HUES64 (cell line): ENCODE measurements around the gene JPH4. TPM values are rescaled to one million over a fixed set of nuclear protein-coding genes. Genes with fewer than 3 reads are reported as not detected.

Experiments used
- H3K27ac ChIP-seq: 2 replicates; pipeline ENCODE4 v1.7.0; 2013; ENCODE audit warnings: low read depth, low read length, inconsistent platforms
- H3K27me3 ChIP-seq: 2 replicates; pipeline ENCODE4 v1.6.1; 2013; ENCODE audit warnings: mild to moderate bottlenecking, low read length; ENCODE audit not compliant: insufficient read depth
- H3K36me3 ChIP-seq: 2 replicates; pipeline ENCODE4 v1.6.1; 2013; ENCODE audit warnings: mild to moderate bottlenecking, low read length; ENCODE audit not compliant: insufficient read depth
- H3K4me1 ChIP-seq: 2 replicates; pipeline ENCODE4 v1.6.1; 2013; ENCODE audit warnings: mild to moderate bottlenecking, low read length, moderate library complexity; ENCODE audit not compliant: insufficient read depth
- H3K4me3 ChIP-seq: 2 replicates; pipeline ENCODE4 v1.5.1; 2013; ENCODE audit warnings: mild to moderate bottlenecking, low read length, moderate library complexity
- H3K9ac ChIP-seq: 2 replicates; pipeline ENCODE4 v1.6.1; 2013; ENCODE audit warnings: mild to moderate bottlenecking, low read depth, low read length
- H3K9me3 ChIP-seq: 2 replicates; pipeline ENCODE4 v1.6.1; 2013; ENCODE audit warnings: low read depth, low read length; ENCODE audit not compliant: insufficient read depth
- WGBS: fragments of 150-250, 120-280 bp; methylation state at CpG from one replicate; pipeline ENCODE4 v1.1.7; 2013; ENCODE audit warnings: missing lambda C conversion rate; 5-methylcytosine and 5-hydroxymethylcytosine counted together
- polyA plus RNA-seq, 2 experiments: library from polyadenylated mRNA; stranded (reverse); fragments of 50-300 nt; gene quantifications; one replicate each; pipeline ENCODE4 v1.2.3, GENCODE V29; 2013

Gene JPH4
- polyA plus RNA-seq (2013, experiment 1 of 2), result 13.9 TPM
- 17.3 TPM for polyA plus RNA-seq (2013, experiment 2 of 2)

GRCh38 chr14:23578560-23579310 is at the start of gene JPH4:
Gene JPH4 (minus strand): TSS chr14:23578790. CDS start chr14:23577453, 1,337 bp downstream.
- WGBS, result 11% methylated on average over 18 of the region's 18 CpGs
- H3K9ac ChIP-seq, result no peak within 1 kb of the TSS

GRCh38 chr14:23627961-23628360 is 49.4 kb upstream of the JPH4 start:
- peaks cover 40% of the 10 kb centered on the region for H3K9me3 ChIP-seq
- peaks cover 3% of the 10 kb centered on the region; the same call in 1 of the 2 replicates for H3K4me1 ChIP-seq
- WGBS, result 85% methylated on average over 6 of the region's 6 CpGs
- no peak overlapping the region for H3K9ac ChIP-seq
- no peak overlapping the region for H3K4me3 ChIP-seq
- H3K36me3 ChIP-seq, result no peaks in the 10 kb centered on the region
- H3K27me3 ChIP-seq, result no peaks in the 10 kb centered on the region
- H3K27ac ChIP-seq, result no peak overlapping the region

More at GRCh38 chr14:23578560-23579310, at the start of gene JPH4:
- peak within 1 kb of the TSS; percentile 60 for H3K4me3 ChIP-seq
- no peaks in the 10 kb centered on the region for H3K36me3 ChIP-seq
- no peaks in the 10 kb centered on the region for H3K9me3 ChIP-seq
- peaks cover 51% of the 10 kb centered on the region for H3K27me3 ChIP-seq
- H3K27ac ChIP-seq, result no peak within 1 kb of the TSS
- H3K4me1 ChIP-seq, result peaks cover 2% of the 10 kb centered on the region; the same call in 1 of the 2 replicates

- Histone ChIP-seq H3K9me3 (peaks cover 48% of the 10 kb centered on the region), H3K9ac (no peak overlapping the region), H3K4me1 (no peaks in the 10 kb centered on the region), H3K27ac (no peak overlapping the region), H3K27me3 (no peaks in the 10 kb centered on the region), H3K4me3 (no peak overlapping the region), H3K36me3 (no peaks in the 10 kb centered on the region)
Observed at GRCh38 chr14:23626946-23627345, 48.4 kb upstream of the JPH4 start.

- no peak overlapping the region for H3K9ac ChIP-seq
- H3K27ac ChIP-seq, result no peak overlapping the region
- no peaks in the 10 kb centered on the region for H3K4me1 ChIP-seq
- H3K9me3 ChIP-seq, result peaks cover 55% of the 10 kb centered on the region
- 91% methylated on average over 3 of the region's 3 CpGs for WGBS
- H3K36me3 ChIP-seq, result no peaks in the 10 kb centered on the region
- no peaks in the 10 kb centered on the region for H3K27me3 ChIP-seq
- H3K4me3 ChIP-seq, result no peak overlapping the region
Observed at GRCh38 chr14:23624830-23625404, 46.3 kb upstream of the JPH4 start.

- H3K4me1 ChIP-seq, result no peaks in the 10 kb centered on the region
- no peak overlapping the region for H3K27ac ChIP-seq
- no peaks in the 10 kb centered on the region for H3K27me3 ChIP-seq
- H3K36me3 ChIP-seq, result no peaks in the 10 kb centered on the region
- no peak overlapping the region for H3K4me3 ChIP-seq
- H3K9ac ChIP-seq, result no peak overlapping the region
- peaks cover 55% of the 10 kb centered on the region for H3K9me3 ChIP-seq
Observed at GRCh38 chr14:23623962-23624361, 45.4 kb upstream of the JPH4 start.

- Histone ChIP-seq H3K4me1 (no peaks in the 10 kb centered on the region), H3K9me3 (peaks cover 55% of the 10 kb centered on the region), H3K36me3 (no peaks in the 10 kb centered on the region), H3K27me3 (no peaks in the 10 kb centered on the region), H3K4me3 (no peak overlapping the region), H3K27ac (no peak overlapping the region), H3K9ac (no peak overlapping the region)
- WGBS, result 83% methylated on average over 3 of the region's 4 CpGs
Observed at GRCh38 chr14:23622990-23623389, 44.4 kb upstream of the JPH4 start.

- no peaks in the 10 kb centered on the region for H3K4me1 ChIP-seq
- no peak overlapping the region for H3K9ac ChIP-seq
- WGBS, result 73% methylated on average over 4 of the region's 4 CpGs
- H3K27me3 ChIP-seq, result no peaks in the 10 kb centered on the region
- no peak overlapping the region for H3K4me3 ChIP-seq
- H3K27ac ChIP-seq, result no peak overlapping the region
- peaks cover 53% of the 10 kb centered on the region for H3K9me3 ChIP-seq
- no peaks in the 10 kb centered on the region for H3K36me3 ChIP-seq
Observed at GRCh38 chr14:23621932-23622730, 43.5 kb upstream of the JPH4 start.

- Histone ChIP-seq H3K27ac (no peak overlapping the region), H3K4me3 (no peak overlapping the region), H3K9ac (no peak overlapping the region), H3K9me3 (peaks cover 49% of the 10 kb centered on the region), H3K36me3 (no peaks in the 10 kb centered on the region), H3K4me1 (no peaks in the 10 kb centered on the region), H3K27me3 (no peaks in the 10 kb centered on the region)
- 66% methylated on average over 6 of the region's 6 CpGs for WGBS
Observed at GRCh38 chr14:23621204-23621931, 42.8 kb upstream of the JPH4 start.

GRCh38 chr14:23620177-23620702 is 41.6 kb upstream of the JPH4 start:
- Histone ChIP-seq H3K36me3 (no peaks in the 10 kb centered on the region), H3K9me3 (peaks cover 38% of the 10 kb centered on the region), H3K9ac (no peak overlapping the region), H3K4me3 (no peak overlapping the region), H3K4me1 (no peaks in the 10 kb centered on the region), H3K27ac (no peak overlapping the region), H3K27me3 (no peaks in the 10 kb centered on the region)
- 68% methylated on average over 3 of the region's 3 CpGs for whole genome bisulfite sequencing

- no peaks in the 10 kb centered on the region for H3K27me3 ChIP-seq
- 75% methylated on average over 2 of the region's 2 CpGs for WGBS
- no peaks in the 10 kb centered on the region for H3K36me3 ChIP-seq
- no peak overlapping the region for H3K27ac ChIP-seq
- H3K4me1 ChIP-seq, result no peaks in the 10 kb centered on the region
- peaks cover 20% of the 10 kb centered on the region for H3K9me3 ChIP-seq
- no peak overlapping the region for H3K4me3 ChIP-seq
- H3K9ac ChIP-seq, result no peak overlapping the region
Observed at GRCh38 chr14:23618415-23618988, 39.9 kb upstream of the JPH4 start.
